H9 (cell line): Measurements from ENCODE around the gene PPP1R13B. TPM values are rescaled to one million over a fixed set of nuclear protein-coding genes. Genes with fewer than 3 reads are reported as not detected.

Source experiments
- DNase-seq: peaks from one replicate; pipeline ENCODE4 v3.0.0-alpha.2; 2017
- H2AFZ ChIP-seq: one replicate; pipeline ENCODE4 v1.6.1; 2013; ENCODE audit warnings: mild to moderate bottlenecking, low read length, control low read depth, moderate library complexity
- H2AK5ac ChIP-seq: 2 replicates; pipeline ENCODE4 v1.6.1; 2013; ENCODE audit warnings: low read length, control low read depth, mixed read lengths; ENCODE audit not compliant: insufficient read length
- H2BK120ac ChIP-seq: one replicate; pipeline ENCODE4 v1.6.1; 2013; ENCODE audit warnings: low read depth, mild to moderate bottlenecking, low read length, control low read depth, inconsistent platforms; ENCODE audit not compliant: poor library complexity, severe bottlenecking
- H2BK12ac ChIP-seq: 2 replicates; pipeline ENCODE4 v1.6.1; 2013; ENCODE audit warnings: low read length, control low read depth, mixed read lengths, low read depth; ENCODE audit not compliant: insufficient read length
- H2BK15ac ChIP-seq: 2 replicates; pipeline ENCODE4 v1.6.1; 2013; ENCODE audit warnings: low read depth, low read length, control low read depth
- H2BK20ac ChIP-seq: one replicate; pipeline ENCODE4 v1.6.1; 2013; ENCODE audit warnings: low read depth, mild to moderate bottlenecking, low read length, control low read depth, inconsistent platforms; ENCODE audit not compliant: poor library complexity, severe bottlenecking
- H2BK5ac ChIP-seq: 2 replicates; pipeline ENCODE4 v1.6.1; 2013; ENCODE audit warnings: low read length, control low read depth, mixed read lengths; ENCODE audit not compliant: insufficient read length
- H3K14ac ChIP-seq: 2 replicates; pipeline ENCODE4 v1.6.1; 2013; ENCODE audit warnings: low read length, control low read depth; ENCODE audit not compliant: insufficient read depth
- H3K18ac ChIP-seq: 2 replicates; pipeline ENCODE4 v1.6.1; 2013; ENCODE audit warnings: low read depth, mild to moderate bottlenecking, mixed read lengths, low read length, control low read depth; ENCODE audit not compliant: insufficient read length
- H3K23ac ChIP-seq: 2 replicates; pipeline ENCODE4 v1.6.1; 2013; ENCODE audit warnings: low read length, control low read depth, mixed read lengths, low read depth; ENCODE audit not compliant: insufficient read length
- H3K23me2 ChIP-seq: 2 replicates; pipeline ENCODE4 v1.6.1; 2013; ENCODE audit warnings: low read depth, mild to moderate bottlenecking, mixed read lengths, low read length, control low read depth; ENCODE audit not compliant: insufficient read length, poor library complexity, severe bottlenecking
- H3K27ac ChIP-seq: 2 replicates; pipeline ENCODE4 v1.5.1; 2013; ENCODE audit warnings: low read length, control low read depth, mixed read lengths, low read depth; ENCODE audit not compliant: insufficient read length
- H3K27me3 ChIP-seq: 2 replicates; pipeline ENCODE4 v1.6.1; 2013; ENCODE audit warnings: low read length, control low read depth, inconsistent platforms; ENCODE audit not compliant: insufficient read depth
- H3K4ac ChIP-seq: 2 replicates; pipeline ENCODE4 v1.6.1; 2013; ENCODE audit warnings: low read depth, mild to moderate bottlenecking, control low read depth, inconsistent platforms, low read length, moderate library complexity
- H3K4me1 ChIP-seq: 2 replicates; pipeline ENCODE4 v1.6.1; 2013; ENCODE audit warnings: low read length, control low read depth, inconsistent platforms; ENCODE audit not compliant: insufficient read depth
- H3K4me2 ChIP-seq: 2 replicates; pipeline ENCODE4 v1.6.1; 2013; ENCODE audit warnings: low read length, control low read depth, mixed read lengths; ENCODE audit not compliant: insufficient read length, insufficient read depth
- H3K56ac ChIP-seq: 2 replicates; pipeline ENCODE4 v1.6.1; 2013; ENCODE audit warnings: low read depth, mild to moderate bottlenecking, mixed read lengths, low read length, control low read depth; ENCODE audit not compliant: insufficient read length
- H3K79me1 ChIP-seq: 2 replicates; pipeline ENCODE4 v1.6.1; 2013; ENCODE audit warnings: low read depth, mild to moderate bottlenecking, moderate library complexity, low read length, control low read depth, inconsistent platforms; ENCODE audit not compliant: insufficient read depth, poor library complexity, severe bottlenecking
- H3K79me2 ChIP-seq: 2 replicates; pipeline ENCODE4 v1.6.1; 2013; ENCODE audit warnings: low read length, control low read depth, inconsistent platforms; ENCODE audit not compliant: insufficient read depth
- H3K9ac ChIP-seq: 2 replicates; pipeline ENCODE4 v1.6.1; 2013; ENCODE audit warnings: low read length, control low read depth, mixed read lengths; ENCODE audit not compliant: insufficient read length; ENCODE audit errors: extremely low read depth
- H3K9me3 ChIP-seq: one replicate; pipeline ENCODE4 v1.6.1; 2013; ENCODE audit warnings: low read depth, low read length, inconsistent platforms; ENCODE audit not compliant: control insufficient read depth
- H3T11ph ChIP-seq: one replicate; pipeline ENCODE4 v1.6.1; 2013; ENCODE audit warnings: mild to moderate bottlenecking, low read length, control low read depth, inconsistent platforms
- H4K20me1 ChIP-seq: one replicate; pipeline ENCODE4 v1.6.1; 2013; ENCODE audit not compliant: control insufficient read depth, insufficient read length, insufficient read depth
- H4K5ac ChIP-seq: 2 replicates; pipeline ENCODE4 v1.6.1; 2013; ENCODE audit warnings: low read depth, mild to moderate bottlenecking, mixed read lengths, low read length, control low read depth; ENCODE audit not compliant: insufficient read length
- H4K8ac ChIP-seq: replicated peaks from 2 replicates; pipeline ENCODE4 v1.6.1; 2013; ENCODE audit warnings: low read length, control low read depth, mixed read lengths, low read depth; ENCODE audit not compliant: insufficient read length
- H4K91ac ChIP-seq: 2 replicates; pipeline ENCODE4 v1.6.1; 2013; ENCODE audit warnings: low read depth, mild to moderate bottlenecking, moderate library complexity, mixed read lengths, low read length, control low read depth; ENCODE audit not compliant: insufficient read length
- H3K27ac Mint-ChIP-seq, 3 experiments: 2 replicates in 2 of 3; 3 replicates in 1 of 3; pipeline ENCODE4 v1.8.0; 2020 to 2021; ENCODE audit warnings: mixed read lengths in 3 of 3, mild to moderate bottlenecking in 1 of 3, moderate library complexity in 1 of 3
- H3K27me3 Mint-ChIP-seq: 2 replicates; pipeline ENCODE4 v1.8.0; 2021; ENCODE audit warnings: low read depth, mild to moderate bottlenecking, moderate library complexity, mixed read lengths
- H3K36me3 Mint-ChIP-seq, 3 experiments: 2 replicates in 2 of 3; 3 replicates in 1 of 3; pipeline ENCODE4 v1.8.0; 2020 to 2021; ENCODE audit warnings: low read depth in 3 of 3, mixed read lengths in 3 of 3; ENCODE audit not compliant: insufficient read depth in 1 of 3
- H3K4me1 Mint-ChIP-seq, 2 experiments: 2 replicates each; pipeline ENCODE4 v1.8.0; 2020; ENCODE audit warnings: mixed read lengths in 2 of 2
- H3K4me3 Mint-ChIP-seq, 2 experiments: 2 replicates in 1 of 2; 3 replicates in 1 of 2; pipeline ENCODE4 v1.8.0; 2020 to 2021; ENCODE audit warnings: mild to moderate bottlenecking in 2 of 2, mixed read lengths in 2 of 2, moderate library complexity in 1 of 2
- H3K9me3 Mint-ChIP-seq, 2 experiments: 2 replicates in 1 of 2; 3 replicates in 1 of 2; pipeline ENCODE4 v1.8.0; 2020; ENCODE audit warnings: mild to moderate bottlenecking in 2 of 2, mixed read lengths in 2 of 2, moderate library complexity in 1 of 2
- WGBS: extraction: QIAGEN DNeasy Blood & Tissue Kit; methylation state at CpG from one replicate; pipeline ENCODE4 v1.1.7; 2013; ENCODE audit warnings: missing lambda C conversion rate, low lambda C conversion rate, mixed read lengths; ENCODE audit not compliant: insufficient read length; ENCODE audit errors: extremely low coverage; 5-methylcytosine and 5-hydroxymethylcytosine counted together
- total RNA-seq: library from RNA; stranded (reverse); gene quantifications from 2 replicates; pipeline ENCODE4 v1.2.1, GENCODE V29; 2021
- TF ChIP-seq, protein P1 (sequence below): fragments of 200-600 bp; sonication (generic); conservative IDR thresholded peaks from 3 replicates; pipeline ENCODE4 v1.8.0; 2021; ENCODE audit warnings: antibody characterized with exemption, mild to moderate bottlenecking

Gene PPP1R13B
- total RNA-seq, 1 experiment from 2014 or later = 6.0 TPM

- Histone ChIP-seq H4K5ac (no peak overlapping the region), H3K4me1 (no peaks in the 10 kb centered on the region), H3K9me3 (no peaks in the 10 kb centered on the region), H2BK20ac (no peak overlapping the region), H3K27ac (no peak overlapping the region), H2BK15ac (no peak overlapping the region), H2BK5ac (no peak overlapping the region), H2AK5ac (no peak overlapping the region), H3K23ac (no peak overlapping the region), H3K4ac (no peak overlapping the region), H2AFZ (no peak overlapping the region), H4K91ac (no peak overlapping the region), H3K79me1 (no peaks in the 10 kb centered on the region), H2BK120ac (no peak overlapping the region), H3K79me2 (no peaks in the 10 kb centered on the region), H3T11ph (no peak overlapping the region), H4K8ac (no peak overlapping the region), H3K23me2 (no peaks in the 10 kb centered on the region), H3K18ac (no peak overlapping the region), H3K56ac (no peak overlapping the region), H3K27me3 (no peaks in the 10 kb centered on the region), H3K14ac (no peak overlapping the region), H2BK12ac (no peak overlapping the region), H3K4me2 (no peak overlapping the region), H4K20me1 (no peaks in the 10 kb centered on the region), H3K9ac (no peak overlapping the region)
- Mint-ChIP-seq H3K9me3 (no peaks in the 10 kb centered on the region; a peak in 1 of 5 replicates), H3K4me3 (no peak overlapping the region; a peak in 1 of 5 replicates), H3K36me3 (no peaks in the 10 kb centered on the region), H3K27me3 (peaks cover 3% of the 10 kb centered on the region), H3K4me1 (peaks cover 1 to 13% of the 10 kb centered on the region in 2 experiments; a peak in 2 of 4 replicates), H3K27ac (no peak overlapping the region)
- TF ChIP-seq, protein P1, sequence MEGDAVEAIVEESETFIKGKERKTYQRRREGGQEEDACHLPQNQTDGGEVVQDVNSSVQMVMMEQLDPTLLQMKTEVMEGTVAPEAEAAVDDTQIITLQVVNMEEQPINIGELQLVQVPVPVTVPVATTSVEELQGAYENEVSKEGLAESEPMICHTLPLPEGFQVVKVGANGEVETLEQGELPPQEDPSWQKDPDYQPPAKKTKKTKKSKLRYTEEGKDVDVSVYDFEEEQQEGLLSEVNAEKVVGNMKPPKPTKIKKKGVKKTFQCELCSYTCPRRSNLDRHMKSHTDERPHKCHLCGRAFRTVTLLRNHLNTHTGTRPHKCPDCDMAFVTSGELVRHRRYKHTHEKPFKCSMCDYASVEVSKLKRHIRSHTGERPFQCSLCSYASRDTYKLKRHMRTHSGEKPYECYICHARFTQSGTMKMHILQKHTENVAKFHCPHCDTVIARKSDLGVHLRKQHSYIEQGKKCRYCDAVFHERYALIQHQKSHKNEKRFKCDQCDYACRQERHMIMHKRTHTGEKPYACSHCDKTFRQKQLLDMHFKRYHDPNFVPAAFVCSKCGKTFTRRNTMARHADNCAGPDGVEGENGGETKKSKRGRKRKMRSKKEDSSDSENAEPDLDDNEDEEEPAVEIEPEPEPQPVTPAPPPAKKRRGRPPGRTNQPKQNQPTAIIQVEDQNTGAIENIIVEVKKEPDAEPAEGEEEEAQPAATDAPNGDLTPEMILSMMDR = no peak
- no peak for DNase-seq
- no CpG with 5 or more reads among the region's 6 CpGs for WGBS
Observed at GRCh38 chr14:103863245-103863644, 15.9 kb upstream of the PPP1R13B start.
